ENCODE data around the gene FARSA. TPM values are rescaled to one million over a fixed set of nuclear protein-coding genes. Genes with fewer than 3 reads are reported as not detected.

The FARSA gene
- total RNA-seq, 1 experiment from 2014 or later = 194 TPM

DNA sequence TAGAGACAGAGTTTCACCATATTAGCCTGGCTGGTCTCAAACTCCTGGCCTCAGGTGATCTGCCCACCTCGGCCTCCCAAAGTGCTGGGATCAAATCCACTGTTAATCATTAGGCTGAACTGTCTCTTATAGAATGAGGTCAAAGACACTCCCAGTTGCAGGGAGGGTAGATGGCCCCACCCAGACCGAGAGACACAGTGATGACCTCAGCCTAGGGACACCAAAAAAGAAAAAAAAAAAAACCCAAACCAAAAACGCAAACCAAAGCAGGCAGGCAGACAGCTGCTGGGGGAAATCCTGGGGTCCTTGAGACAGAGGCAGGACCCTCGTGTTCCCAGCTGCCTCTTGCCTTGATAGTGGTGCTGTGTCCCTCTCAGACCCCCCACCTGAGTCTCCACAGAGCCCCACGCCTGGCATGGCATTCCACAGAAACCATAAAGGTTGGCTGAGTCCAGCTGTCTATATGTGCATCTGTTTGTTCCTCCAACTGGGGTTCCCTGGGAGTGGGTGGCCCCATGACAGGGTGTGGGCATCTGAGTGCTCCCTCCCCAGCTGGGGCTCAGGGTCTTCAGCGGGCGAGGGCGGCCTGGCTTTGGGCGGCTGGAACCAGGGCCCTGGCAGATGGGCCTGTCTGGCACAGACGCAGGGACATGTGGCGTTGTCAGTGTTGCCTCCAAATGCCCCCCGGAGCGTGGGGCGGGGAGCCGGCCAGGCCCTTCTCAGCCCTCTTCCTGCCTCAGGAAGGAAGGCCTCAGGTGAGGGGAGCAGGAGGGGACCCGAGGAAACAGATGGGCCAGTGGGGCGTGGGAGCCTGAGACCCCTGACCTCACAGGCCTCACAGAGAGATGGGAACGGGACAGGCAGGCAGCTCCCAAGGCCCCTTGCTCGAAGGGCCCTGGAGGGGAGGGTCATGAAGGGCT, 41.0 kb upstream of the FARSA start:
- intact Hi-C loops (cut with micrococcal nuclease) = no loop called here
- Histone ChIP-seq H3K36me3 (ENCODE audit: low read depth, low read length) (no peaks in the 10 kb centered on the region), H3K9me3 (ENCODE audit: low read length) (no peaks in the 10 kb centered on the region), H3K9ac (ENCODE audit: low read length) (no peak overlapping the region), H3K4me1 (ENCODE audit: insufficient read depth, low read length) (no peaks in the 10 kb centered on the region), H2AFZ (ENCODE audit: low read length) (no peak overlapping the region), H3K4me3 (ENCODE audit: low read length) (no peak overlapping the region), H3F3A (ENCODE audit: low read length, unreplicated experiment) (no peaks in the 10 kb centered on the region), H3K27ac (ENCODE audit: low read length) (no peak overlapping the region), H4K20me1 (ENCODE audit: low read length) (no peaks in the 10 kb centered on the region), H3K4me2 (ENCODE audit: low read length) (no peak overlapping the region), H3K9me2 (replicated peaks; ENCODE audit: low read length) (no peaks in the 10 kb centered on the region), H3K79me2 (ENCODE audit: low read length) (no peaks in the 10 kb centered on the region), H3K27me3 (ENCODE audit: low read length) (no peaks in the 10 kb centered on the region)
- ChIA-PET POLR2A (ENCODE audit: unreplicated experiment) (no interaction called here), CTCF (interaction anchor here (1.1 kb wide), 1 partner anchor 9 kb away, joined by 4 read pairs; no protein-coding TSS in a partner anchor)
- DNase-seq = no peak
- no TSS peak for BruUV-seq (replicated peaks)
- TF ChIP-seq EZH2phosphoT487 (IDR thresholded peaks at IDR 0.05; ENCODE audit: borderline replicate concordance, low read length) (no peak), EZH2 (IDR thresholded peaks at IDR 0.05; ENCODE audit: low read length, unreplicated experiment) (no peak)
- TF ChIP-seq, protein P1, sequence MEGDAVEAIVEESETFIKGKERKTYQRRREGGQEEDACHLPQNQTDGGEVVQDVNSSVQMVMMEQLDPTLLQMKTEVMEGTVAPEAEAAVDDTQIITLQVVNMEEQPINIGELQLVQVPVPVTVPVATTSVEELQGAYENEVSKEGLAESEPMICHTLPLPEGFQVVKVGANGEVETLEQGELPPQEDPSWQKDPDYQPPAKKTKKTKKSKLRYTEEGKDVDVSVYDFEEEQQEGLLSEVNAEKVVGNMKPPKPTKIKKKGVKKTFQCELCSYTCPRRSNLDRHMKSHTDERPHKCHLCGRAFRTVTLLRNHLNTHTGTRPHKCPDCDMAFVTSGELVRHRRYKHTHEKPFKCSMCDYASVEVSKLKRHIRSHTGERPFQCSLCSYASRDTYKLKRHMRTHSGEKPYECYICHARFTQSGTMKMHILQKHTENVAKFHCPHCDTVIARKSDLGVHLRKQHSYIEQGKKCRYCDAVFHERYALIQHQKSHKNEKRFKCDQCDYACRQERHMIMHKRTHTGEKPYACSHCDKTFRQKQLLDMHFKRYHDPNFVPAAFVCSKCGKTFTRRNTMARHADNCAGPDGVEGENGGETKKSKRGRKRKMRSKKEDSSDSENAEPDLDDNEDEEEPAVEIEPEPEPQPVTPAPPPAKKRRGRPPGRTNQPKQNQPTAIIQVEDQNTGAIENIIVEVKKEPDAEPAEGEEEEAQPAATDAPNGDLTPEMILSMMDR (conservative IDR thresholded peaks at IDR 0.05; ENCODE audit: low read depth, low read length) = no peak
- ATAC-seq = no peak

DNA sequence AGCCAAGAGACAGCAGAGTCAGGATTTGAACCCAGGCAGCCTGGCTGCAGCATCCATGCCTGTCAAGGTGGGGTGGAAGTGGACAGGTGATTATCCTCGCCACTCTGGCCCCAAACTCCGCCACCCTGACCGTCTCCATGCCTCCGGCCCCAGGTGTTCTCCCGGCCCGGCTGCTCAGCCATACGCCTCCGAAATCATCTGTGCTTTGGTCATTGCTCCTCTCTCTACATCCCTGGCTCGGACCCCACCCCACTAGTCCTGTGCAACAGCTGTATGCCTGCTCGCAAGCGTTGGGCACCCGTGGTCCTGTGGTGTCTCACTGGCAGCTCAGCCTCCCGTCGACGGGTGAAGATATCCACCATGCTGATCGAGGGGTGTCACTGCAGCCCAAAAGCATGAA, 39.7 kb upstream of the FARSA start:
- Histone ChIP-seq H3K9ac (ENCODE audit: low read length) (no peak overlapping the region), H2AFZ (ENCODE audit: low read length) (no peak overlapping the region), H3K79me2 (ENCODE audit: low read length) (no peaks in the 10 kb centered on the region), H3K27ac (ENCODE audit: low read length) (no peak overlapping the region), H3K4me2 (ENCODE audit: low read length) (no peak overlapping the region), H3K9me3 (ENCODE audit: low read length) (no peaks in the 10 kb centered on the region), H3K9me2 (replicated peaks; ENCODE audit: low read length) (no peaks in the 10 kb centered on the region), H3K4me1 (ENCODE audit: insufficient read depth, low read length) (no peaks in the 10 kb centered on the region), H3F3A (ENCODE audit: low read length, unreplicated experiment) (no peaks in the 10 kb centered on the region), H4K20me1 (ENCODE audit: low read length) (no peaks in the 10 kb centered on the region), H3K27me3 (ENCODE audit: low read length) (no peaks in the 10 kb centered on the region), H3K36me3 (ENCODE audit: low read depth, low read length) (no peaks in the 10 kb centered on the region), H3K4me3 (ENCODE audit: low read length) (no peak overlapping the region)
- ChIA-PET CTCF (no interaction called here), POLR2A (ENCODE audit: unreplicated experiment) (no interaction called here)
- DNase-seq = no peak
- no TSS peak for BruUV-seq (replicated peaks)
- TF ChIP-seq, protein P1 (conservative IDR thresholded peaks at IDR 0.05; ENCODE audit: low read depth, low read length) = no peak
- no peak for ATAC-seq
- intact Hi-C loops (cut with micrococcal nuclease) = no loop called here

DNA sequence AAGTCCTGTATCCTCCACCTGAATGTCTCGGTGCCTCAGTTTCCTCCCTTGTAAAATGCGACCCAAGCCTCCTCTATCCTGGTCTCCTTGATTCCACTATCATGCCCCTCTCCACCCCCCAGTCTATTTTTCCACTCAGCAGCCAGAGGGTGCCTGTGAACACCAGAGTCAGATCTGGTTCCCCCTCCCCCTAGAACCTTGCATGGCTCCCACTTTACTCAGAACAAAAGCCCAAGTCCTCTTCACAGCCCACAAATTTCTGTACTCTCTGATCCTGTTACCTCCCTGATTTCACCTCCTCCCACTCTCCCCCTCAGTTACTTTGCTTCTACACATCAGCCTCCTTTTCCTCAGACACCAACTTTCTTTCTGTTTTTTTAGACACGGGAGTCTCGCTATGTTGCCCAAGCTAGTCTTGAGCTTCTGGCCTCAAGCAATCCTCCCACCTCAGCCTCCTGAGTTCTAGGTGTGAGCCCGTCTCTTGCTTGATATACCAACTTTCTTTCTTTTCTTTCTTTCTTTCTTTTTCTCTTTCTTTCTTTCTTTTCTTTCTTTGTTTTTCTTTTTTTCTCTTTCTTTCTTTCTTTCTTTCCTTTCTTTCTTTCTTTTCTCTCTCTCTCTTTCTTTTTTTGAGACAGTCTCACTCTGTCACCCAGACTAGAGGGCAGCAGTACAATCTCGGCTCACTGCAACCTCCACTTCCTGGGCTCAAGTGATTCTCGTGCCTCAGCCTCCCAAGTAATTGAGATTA, 36.7 kb upstream of the FARSA start:
- BruUV-seq (replicated peaks) = no TSS peak
- ATAC-seq (no peak), DNase-seq (no peak)
- intact Hi-C loops (cut with micrococcal nuclease) = no loop called here
- no peaks in the 10 kb centered on the region for H3K36me3 ChIP-seq (ENCODE audit: low read depth, low read length)
- ChIA-PET POLR2A (ENCODE audit: unreplicated experiment) (no interaction called here), CTCF (no interaction called here)
- no peaks in the 10 kb centered on the region for H3K9me3 ChIP-seq (ENCODE audit: low read length)
- no peaks in the 10 kb centered on the region for H3K27me3 ChIP-seq (ENCODE audit: low read length)
- no peak overlapping the region for H3K4me2 ChIP-seq (ENCODE audit: low read length)
- no peaks in the 10 kb centered on the region for H3F3A ChIP-seq (ENCODE audit: low read length, unreplicated experiment)
- TF ChIP-seq, protein P1 (conservative IDR thresholded peaks at IDR 0.05; ENCODE audit: low read depth, low read length) = no peak
- TF ChIP-seq EZH2 (IDR thresholded peaks at IDR 0.05; ENCODE audit: low read length, unreplicated experiment) (no peak), EZH2phosphoT487 (IDR thresholded peaks at IDR 0.05; ENCODE audit: borderline replicate concordance, low read length) (no peak)
- no peak overlapping the region for H3K4me3 ChIP-seq (ENCODE audit: low read length)
- H3K9me2 ChIP-seq (replicated peaks; ENCODE audit: low read length) = no peaks in the 10 kb centered on the region
- no peak overlapping the region for H3K27ac ChIP-seq (ENCODE audit: low read length)
- no peaks in the 10 kb centered on the region; the same call in 1 of the 2 replicates for H3K4me1 ChIP-seq (ENCODE audit: insufficient read depth, low read length)
- no peaks in the 10 kb centered on the region for H4K20me1 ChIP-seq (ENCODE audit: low read length)
- no peaks in the 10 kb centered on the region for H3K79me2 ChIP-seq (ENCODE audit: low read length)
- no peak overlapping the region for H3K9ac ChIP-seq (ENCODE audit: low read length)
- H2AFZ ChIP-seq (ENCODE audit: low read length) = no peak overlapping the region

Measured in PC-3 (cell line).